ENCODE results near the gene FYN. TPM values are rescaled to one million over a fixed set of nuclear protein-coding genes. Genes with fewer than 3 reads are reported as not detected.
"Not testable (repeated sequence)": the region's sequence is repeated elsewhere in the genome, so short reads cannot be mapped to it uniquely, and the experiment has no call there.

Gene FYN
- total and polyA plus RNA-seq, 4 donors, result 11.2 to 28.3 (median 19.7) TPM

DNA sequence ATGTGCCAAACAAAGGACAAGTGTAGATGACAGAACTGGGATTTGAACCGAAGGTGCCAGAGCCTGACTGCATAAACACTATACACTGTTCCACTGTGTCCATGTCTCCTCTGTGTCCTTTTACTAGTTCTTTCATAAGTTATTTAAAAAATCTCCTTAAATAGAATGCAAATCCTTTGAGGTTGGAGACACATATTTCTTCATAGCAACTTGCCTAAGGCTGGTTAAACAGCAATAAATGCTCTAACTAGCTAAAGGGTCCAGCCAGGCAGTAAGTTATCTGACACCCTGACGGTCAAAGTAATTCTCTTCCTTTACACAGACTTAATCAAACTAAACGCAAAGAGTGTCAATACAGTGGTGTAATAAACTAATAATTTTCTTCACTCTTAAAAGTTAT is 191.4 kb downstream of the FYN start (continued):
- TF ChIP-seq, protein P1, sequence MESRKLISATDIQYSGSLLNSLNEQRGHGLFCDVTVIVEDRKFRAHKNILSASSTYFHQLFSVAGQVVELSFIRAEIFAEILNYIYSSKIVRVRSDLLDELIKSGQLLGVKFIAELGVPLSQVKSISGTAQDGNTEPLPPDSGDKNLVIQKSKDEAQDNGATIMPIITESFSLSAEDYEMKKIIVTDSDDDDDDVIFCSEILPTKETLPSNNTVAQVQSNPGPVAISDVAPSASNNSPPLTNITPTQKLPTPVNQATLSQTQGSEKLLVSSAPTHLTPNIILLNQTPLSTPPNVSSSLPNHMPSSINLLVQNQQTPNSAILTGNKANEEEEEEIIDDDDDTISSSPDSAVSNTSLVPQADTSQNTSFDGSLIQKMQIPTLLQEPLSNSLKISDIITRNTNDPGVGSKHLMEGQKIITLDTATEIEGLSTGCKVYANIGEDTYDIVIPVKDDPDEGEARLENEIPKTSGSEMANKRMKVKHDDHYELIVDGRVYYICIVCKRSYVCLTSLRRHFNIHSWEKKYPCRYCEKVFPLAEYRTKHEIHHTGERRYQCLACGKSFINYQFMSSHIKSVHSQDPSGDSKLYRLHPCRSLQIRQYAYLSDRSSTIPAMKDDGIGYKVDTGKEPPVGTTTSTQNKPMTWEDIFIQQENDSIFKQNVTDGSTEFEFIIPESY (IDR thresholded peaks at IDR 0.05), result no peak
- no peak for TF ChIP-seq FOXA2 (IDR thresholded peaks at IDR 0.05)

DNA sequence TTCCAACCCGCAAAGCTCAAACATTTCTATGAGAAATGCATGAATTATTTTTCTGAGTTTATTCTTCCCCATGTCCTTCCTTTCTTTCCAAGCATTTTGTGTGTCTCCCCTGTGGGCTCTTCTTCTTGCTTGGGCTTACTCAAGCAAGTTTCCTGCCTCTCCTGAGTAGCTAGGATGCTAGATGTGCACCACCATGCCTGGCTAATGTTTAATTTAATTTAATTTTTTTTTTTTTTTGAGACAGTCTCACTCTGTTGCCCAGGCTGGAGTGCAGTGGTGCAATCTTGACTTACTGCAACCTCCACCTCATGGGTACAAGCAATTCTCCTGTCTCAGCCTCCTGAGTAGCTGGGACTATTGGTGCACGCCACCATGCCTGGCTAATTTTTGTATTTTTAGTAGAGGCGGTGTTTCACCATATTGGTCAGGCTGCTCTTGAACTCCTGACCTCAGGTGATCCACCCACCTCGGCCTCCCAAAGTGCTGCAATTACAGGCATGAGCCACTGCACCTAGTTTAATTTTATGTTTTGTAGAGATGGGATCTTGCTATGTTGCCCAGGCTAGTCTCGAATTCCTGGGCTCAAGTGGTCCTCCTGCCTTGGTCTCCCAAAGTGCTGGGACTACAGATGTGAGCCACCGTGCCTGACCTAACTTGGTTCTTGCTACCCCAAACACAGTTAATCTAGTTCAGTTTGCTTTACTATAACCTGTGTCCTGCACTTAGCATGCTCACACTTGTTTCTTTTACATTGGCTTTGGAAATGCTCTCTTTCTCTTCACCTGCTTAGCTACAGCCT is 192.2 kb downstream of the FYN start:
- not testable (repeated sequence) for H3K4me3 ChIP-seq (ENCODE audit: low read depth in 1 of 3, low read length in 3 of 3); H3K9ac ChIP-seq (ENCODE audit: low read depth in 1 of 2, low read length in 2 of 2); H3K9me3 ChIP-seq (ENCODE audit: control insufficient read depth in 4 of 4, low read length in 3 of 4); DNase-seq (ENCODE audit: low spot score); H3K36me3 ChIP-seq (ENCODE audit: control insufficient read depth in 4 of 4, insufficient read depth in 3 of 4, low read depth in 1 of 4, low read length in 3 of 4); H3K27me3 ChIP-seq (ENCODE audit: control insufficient read depth in 4 of 4, insufficient read depth in 4 of 4, low read length in 3 of 4); H3K27ac ChIP-seq (ENCODE audit: low read depth in 1 of 2, low read length in 2 of 2)
- peaks cover 22 to 50% (median 38%) of the 10 kb centered on the region in 4 donors for H3K4me1 ChIP-seq (ENCODE audit: control insufficient read depth in 4 of 4, insufficient read depth in 4 of 4, low read length in 3 of 4)
- 94% methylated on average over 6 of the region's 6 CpGs for WGBS

DNA sequence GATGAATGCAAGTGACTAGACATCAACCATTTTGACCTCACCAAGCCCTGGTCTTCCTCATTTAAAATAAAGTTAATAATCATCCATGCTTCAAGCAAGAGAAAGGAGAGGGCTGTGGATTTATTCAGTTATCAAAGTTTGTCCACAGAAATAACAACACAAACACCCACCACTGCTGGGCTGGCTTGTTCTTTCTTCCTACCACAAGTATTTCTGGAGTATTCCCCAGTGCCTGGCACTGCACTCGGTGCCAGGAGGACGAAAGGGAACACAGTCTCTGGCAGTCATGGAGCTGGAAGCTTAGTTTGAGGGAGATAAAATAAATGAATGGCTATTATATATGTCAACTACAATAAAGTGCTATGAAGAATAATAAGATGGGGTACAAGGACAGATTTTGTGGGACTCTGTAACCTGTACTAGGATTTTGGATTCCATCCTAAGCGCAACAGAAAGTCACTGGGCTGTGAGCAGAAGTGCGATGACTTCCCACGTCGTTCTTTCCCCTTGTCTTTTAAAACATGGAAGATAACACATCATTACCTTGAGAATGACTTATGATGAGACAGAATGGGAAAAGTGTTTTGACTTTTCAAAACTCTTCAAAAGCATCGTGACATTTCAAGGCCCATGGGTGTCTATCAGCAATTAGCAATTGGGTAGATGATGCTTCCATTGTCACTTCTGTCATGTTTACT is 193.1 kb downstream of the FYN start:
- TF ChIP-seq, protein P2, sequence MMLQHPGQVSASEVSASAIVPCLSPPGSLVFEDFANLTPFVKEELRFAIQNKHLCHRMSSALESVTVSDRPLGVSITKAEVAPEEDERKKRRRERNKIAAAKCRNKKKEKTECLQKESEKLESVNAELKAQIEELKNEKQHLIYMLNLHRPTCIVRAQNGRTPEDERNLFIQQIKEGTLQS (IDR thresholded peaks at IDR 0.05), result no peak
- TF ChIP-seq TAF1 (conservative IDR thresholded peaks at IDR 0.05) (no peak), YY1 (IDR thresholded peaks at IDR 0.05) (no peak), FOXA1 (IDR thresholded peaks at IDR 0.05) (no peak), SP1 (IDR thresholded peaks at IDR 0.05) (no peak), FOXA2 (IDR thresholded peaks at IDR 0.05) (no peak), RXRA (IDR thresholded peaks at IDR 0.05) (no peak), NR2F2 (IDR thresholded peaks at IDR 0.05) (no peak)
- TF ChIP-seq, protein P3, sequence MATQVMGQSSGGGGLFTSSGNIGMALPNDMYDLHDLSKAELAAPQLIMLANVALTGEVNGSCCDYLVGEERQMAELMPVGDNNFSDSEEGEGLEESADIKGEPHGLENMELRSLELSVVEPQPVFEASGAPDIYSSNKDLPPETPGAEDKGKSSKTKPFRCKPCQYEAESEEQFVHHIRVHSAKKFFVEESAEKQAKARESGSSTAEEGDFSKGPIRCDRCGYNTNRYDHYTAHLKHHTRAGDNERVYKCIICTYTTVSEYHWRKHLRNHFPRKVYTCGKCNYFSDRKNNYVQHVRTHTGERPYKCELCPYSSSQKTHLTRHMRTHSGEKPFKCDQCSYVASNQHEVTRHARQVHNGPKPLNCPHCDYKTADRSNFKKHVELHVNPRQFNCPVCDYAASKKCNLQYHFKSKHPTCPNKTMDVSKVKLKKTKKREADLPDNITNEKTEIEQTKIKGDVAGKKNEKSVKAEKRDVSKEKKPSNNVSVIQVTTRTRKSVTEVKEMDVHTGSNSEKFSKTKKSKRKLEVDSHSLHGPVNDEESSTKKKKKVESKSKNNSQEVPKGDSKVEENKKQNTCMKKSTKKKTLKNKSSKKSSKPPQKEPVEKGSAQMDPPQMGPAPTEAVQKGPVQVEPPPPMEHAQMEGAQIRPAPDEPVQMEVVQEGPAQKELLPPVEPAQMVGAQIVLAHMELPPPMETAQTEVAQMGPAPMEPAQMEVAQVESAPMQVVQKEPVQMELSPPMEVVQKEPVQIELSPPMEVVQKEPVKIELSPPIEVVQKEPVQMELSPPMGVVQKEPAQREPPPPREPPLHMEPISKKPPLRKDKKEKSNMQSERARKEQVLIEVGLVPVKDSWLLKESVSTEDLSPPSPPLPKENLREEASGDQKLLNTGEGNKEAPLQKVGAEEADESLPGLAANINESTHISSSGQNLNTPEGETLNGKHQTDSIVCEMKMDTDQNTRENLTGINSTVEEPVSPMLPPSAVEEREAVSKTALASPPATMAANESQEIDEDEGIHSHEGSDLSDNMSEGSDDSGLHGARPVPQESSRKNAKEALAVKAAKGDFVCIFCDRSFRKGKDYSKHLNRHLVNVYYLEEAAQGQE (IDR thresholded peaks at IDR 0.05), result no peak
- TF ChIP-seq, protein P4, sequence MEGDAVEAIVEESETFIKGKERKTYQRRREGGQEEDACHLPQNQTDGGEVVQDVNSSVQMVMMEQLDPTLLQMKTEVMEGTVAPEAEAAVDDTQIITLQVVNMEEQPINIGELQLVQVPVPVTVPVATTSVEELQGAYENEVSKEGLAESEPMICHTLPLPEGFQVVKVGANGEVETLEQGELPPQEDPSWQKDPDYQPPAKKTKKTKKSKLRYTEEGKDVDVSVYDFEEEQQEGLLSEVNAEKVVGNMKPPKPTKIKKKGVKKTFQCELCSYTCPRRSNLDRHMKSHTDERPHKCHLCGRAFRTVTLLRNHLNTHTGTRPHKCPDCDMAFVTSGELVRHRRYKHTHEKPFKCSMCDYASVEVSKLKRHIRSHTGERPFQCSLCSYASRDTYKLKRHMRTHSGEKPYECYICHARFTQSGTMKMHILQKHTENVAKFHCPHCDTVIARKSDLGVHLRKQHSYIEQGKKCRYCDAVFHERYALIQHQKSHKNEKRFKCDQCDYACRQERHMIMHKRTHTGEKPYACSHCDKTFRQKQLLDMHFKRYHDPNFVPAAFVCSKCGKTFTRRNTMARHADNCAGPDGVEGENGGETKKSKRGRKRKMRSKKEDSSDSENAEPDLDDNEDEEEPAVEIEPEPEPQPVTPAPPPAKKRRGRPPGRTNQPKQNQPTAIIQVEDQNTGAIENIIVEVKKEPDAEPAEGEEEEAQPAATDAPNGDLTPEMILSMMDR (IDR thresholded peaks at IDR 0.05; ENCODE audit: low read depth, low read length, missing input control), result no peak
- Histone ChIP-seq H3K4me1 (ENCODE audit: control insufficient read depth in 4 of 4, insufficient read depth in 4 of 4, low read length in 3 of 4) (peaks cover 20 to 44% (median 37%) of the 10 kb centered on the region in 4 donors), H3K9ac (ENCODE audit: low read depth in 1 of 2, low read length in 2 of 2) (no peak overlapping the region), H3K27me3 (ENCODE audit: control insufficient read depth in 4 of 4, insufficient read depth in 4 of 4, low read length in 3 of 4) (no peaks in the 10 kb centered on the region), H3K27ac (ENCODE audit: low read depth in 1 of 2, low read length in 2 of 2) (no peak overlapping the region), H3K36me3 (ENCODE audit: control insufficient read depth in 4 of 4, insufficient read depth in 3 of 4, low read depth in 1 of 4, low read length in 3 of 4) (peaks cover 0 to 1% (median 0%) of the 10 kb centered on the region in 4 donors), H3K4me3 (ENCODE audit: low read depth in 1 of 3, low read length in 3 of 3) (no peak overlapping the region), H3K9me3 (ENCODE audit: control insufficient read depth in 4 of 4, low read length in 3 of 4) (no peaks in the 10 kb centered on the region)
- no peak for DNase-seq (ENCODE audit: low spot score)
- 84% methylated on average over 7 of the region's 7 CpGs for WGBS
